DMS 273 (cell line): ENCODE results near the gene CNTLN.
"Not testable (repeated sequence)": the region's sequence is repeated elsewhere in the genome, so short reads cannot be mapped to it uniquely, and the experiment has no call there.

Experiments
- DNase-seq: peaks from one replicate; lab custom pipeline; 2025; ENCODE audit not compliant: unreplicated experiment; lab: John Stamatoyannopoulos, UW

Gene CNTLN

GRCh38 chr9:17171309-17172094 is 36.7 kb downstream of the CNTLN start:
- DNase-seq: no peak

GRCh38 chr9:17177496-17177895 is 42.7 kb downstream of the CNTLN start:
- not testable (repeated sequence) for DNase-seq

GRCh38 chr9:17185481-17186029 is 50.7 kb downstream of the CNTLN start:
- DNase-seq: no peak

- no peak for DNase-seq
These were observed 56.2 kb downstream of the CNTLN start for GRCh38 chr9:17191082-17191481.

GRCh38 chr9:17204611-17205152 is 69.8 kb downstream of the CNTLN start:
- no peak for DNase-seq

GRCh38 chr9:17216011-17216410 is 81.2 kb downstream of the CNTLN start:
- no peak for DNase-seq

GRCh38 chr9:17216646-17217045 is 81.8 kb downstream of the CNTLN start:
- DNase-seq: peak; percentile 28

- peak; percentile 46 for DNase-seq
These were observed 82.4 kb downstream of the CNTLN start for GRCh38 chr9:17217272-17217671.

GRCh38 chr9:17219261-17219660 is 84.4 kb downstream of the CNTLN start:
- DNase-seq: peak; percentile 6

GRCh38 chr9:17222932-17223331 is 88.1 kb downstream of the CNTLN start:
- DNase-seq: no peak

GRCh38 chr9:17225407-17225806 is 90.6 kb downstream of the CNTLN start:
- DNase-seq: no peak

- DNase-seq: peak; percentile 13
These were observed 95.2 kb downstream of the CNTLN start for GRCh38 chr9:17229945-17230560.

- DNase-seq: no peak
These were observed 95.8 kb downstream of the CNTLN start for GRCh38 chr9:17230646-17231045.

- no peak for DNase-seq
These were observed 101.3 kb downstream of the CNTLN start for GRCh38 chr9:17236147-17236546.

GRCh38 chr9:17246770-17247169 is 111.9 kb downstream of the CNTLN start:
- DNase-seq: no peak

GRCh38 chr9:17251100-17251499 is 116.3 kb downstream of the CNTLN start:
- no peak for DNase-seq

- not testable (repeated sequence) for DNase-seq
These were observed 133.8 kb downstream of the CNTLN start for GRCh38 chr9:17268531-17269188.

GRCh38 chr9:17269799-17270198 is 135.0 kb downstream of the CNTLN start:
- DNase-seq: no peak

GRCh38 chr9:17272536-17272935 is 137.7 kb downstream of the CNTLN start:
- peak; percentile 7 for DNase-seq

GRCh38 chr9:17280350-17281012 is 145.6 kb downstream of the CNTLN start:
- DNase-seq: no peak

- not testable (repeated sequence) for DNase-seq
These were observed 155.8 kb downstream of the CNTLN start for GRCh38 chr9:17290673-17291072.
